NCI-H446 (cell line): ENCODE measurements around the gene SYNE2.
"Not testable (repeated sequence)": the region's sequence is repeated elsewhere in the genome, so short reads cannot be mapped to it uniquely, and the experiment has no call there.

Experiments
- DNase-seq, 2 experiments: peaks; one replicate each; lab custom pipeline; 2025; lab: John Stamatoyannopoulos, UW

Gene SYNE2

GRCh38 chr14:64012720-64013119 lies 159.9 kb downstream of the SYNE2 start:
- DNase-seq, result no peak

- DNase-seq, result no peak
Observed at GRCh38 chr14:64025479-64025878, 172.7 kb downstream of the SYNE2 start.

DNA sequence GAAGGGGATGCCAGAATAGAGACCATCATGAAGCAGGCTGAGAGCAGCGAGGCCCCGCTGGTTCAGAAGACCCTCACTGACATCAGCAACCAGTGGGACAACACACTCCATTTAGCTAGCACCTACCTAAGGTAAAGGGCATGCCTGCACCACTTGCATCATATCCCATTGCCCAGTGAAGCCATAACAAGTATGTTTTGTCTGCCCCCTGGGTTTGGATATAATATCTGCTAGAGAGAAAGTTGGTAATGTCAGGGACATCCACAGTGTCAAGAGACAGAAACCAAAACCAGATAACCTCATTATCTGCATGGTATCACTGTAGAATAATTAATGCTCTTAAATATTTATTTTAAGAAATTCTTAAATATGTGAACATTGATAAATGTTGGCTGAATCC lies 173.8 kb downstream of the SYNE2 start:
- DNase-seq, result no peak

- DNase-seq, result no peak
Observed at GRCh38 chr14:64035143-64035542, 182.3 kb downstream of the SYNE2 start.

- DNase-seq, result not testable (repeated sequence)
Observed at GRCh38 chr14:64037869-64038745, 185.3 kb downstream of the SYNE2 start.

DNA sequence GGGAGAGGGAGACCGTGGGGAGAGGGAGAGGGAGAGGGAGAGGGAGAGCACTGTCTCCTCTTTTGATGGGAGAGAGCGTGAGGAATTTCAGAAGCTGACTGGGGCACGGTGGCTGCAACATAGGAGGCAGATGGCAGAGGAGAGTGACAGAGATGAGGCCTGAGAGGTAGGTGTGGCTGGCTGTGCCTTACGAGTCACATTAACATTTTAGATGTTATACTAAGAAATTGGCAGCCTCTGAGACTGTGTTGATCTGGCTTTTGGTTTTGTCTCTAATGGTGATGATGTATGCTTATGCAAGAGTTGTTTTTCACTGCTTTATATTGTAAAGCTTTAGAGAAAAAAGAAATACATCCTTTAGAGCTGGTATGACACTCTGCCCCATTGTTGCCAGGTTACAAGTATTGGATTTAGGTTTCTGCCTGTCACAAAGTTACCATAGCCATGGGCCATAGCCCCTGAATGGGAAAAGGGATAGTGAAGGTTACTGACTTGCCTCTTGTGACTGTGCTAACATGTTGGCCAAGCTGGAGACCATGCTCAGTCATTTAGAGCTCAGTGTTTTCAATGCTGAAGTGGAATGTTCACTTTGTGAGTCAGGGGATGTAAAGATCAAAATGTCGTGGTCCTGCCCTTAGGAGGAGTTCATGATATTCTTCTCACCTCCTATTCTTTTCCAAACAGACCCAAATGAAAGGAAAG lies 186.2 kb downstream of the SYNE2 start:
- DNase-seq, result no peak

DNA sequence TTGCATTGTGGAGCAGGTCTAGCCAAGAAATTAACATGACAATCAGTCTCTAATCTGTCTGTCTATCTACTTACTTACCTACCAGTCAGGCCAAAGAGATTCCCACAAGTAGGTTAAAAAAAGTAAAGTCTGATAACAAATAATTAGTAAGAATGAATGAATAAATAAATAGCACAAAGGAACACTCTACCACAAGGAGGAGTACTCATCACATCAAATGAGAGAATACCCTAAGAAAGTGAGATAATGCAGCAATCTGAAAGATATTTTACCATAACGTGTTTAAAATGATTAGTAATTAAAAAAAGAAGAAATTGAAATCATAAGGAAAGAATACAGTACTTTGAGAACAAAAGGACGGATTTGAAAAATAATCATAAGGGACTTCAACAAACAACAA lies 187.2 kb downstream of the SYNE2 start:
- DNase-seq, result no peak

- not testable (repeated sequence) for DNase-seq
Observed at GRCh38 chr14:64043296-64043695, 190.5 kb downstream of the SYNE2 start.

GRCh38 chr14:64045091-64045490 lies 192.3 kb downstream of the SYNE2 start:
- DNase-seq, result no peak

- no peak for DNase-seq
Observed at GRCh38 chr14:64049616-64050381, 197.0 kb downstream of the SYNE2 start.

DNA sequence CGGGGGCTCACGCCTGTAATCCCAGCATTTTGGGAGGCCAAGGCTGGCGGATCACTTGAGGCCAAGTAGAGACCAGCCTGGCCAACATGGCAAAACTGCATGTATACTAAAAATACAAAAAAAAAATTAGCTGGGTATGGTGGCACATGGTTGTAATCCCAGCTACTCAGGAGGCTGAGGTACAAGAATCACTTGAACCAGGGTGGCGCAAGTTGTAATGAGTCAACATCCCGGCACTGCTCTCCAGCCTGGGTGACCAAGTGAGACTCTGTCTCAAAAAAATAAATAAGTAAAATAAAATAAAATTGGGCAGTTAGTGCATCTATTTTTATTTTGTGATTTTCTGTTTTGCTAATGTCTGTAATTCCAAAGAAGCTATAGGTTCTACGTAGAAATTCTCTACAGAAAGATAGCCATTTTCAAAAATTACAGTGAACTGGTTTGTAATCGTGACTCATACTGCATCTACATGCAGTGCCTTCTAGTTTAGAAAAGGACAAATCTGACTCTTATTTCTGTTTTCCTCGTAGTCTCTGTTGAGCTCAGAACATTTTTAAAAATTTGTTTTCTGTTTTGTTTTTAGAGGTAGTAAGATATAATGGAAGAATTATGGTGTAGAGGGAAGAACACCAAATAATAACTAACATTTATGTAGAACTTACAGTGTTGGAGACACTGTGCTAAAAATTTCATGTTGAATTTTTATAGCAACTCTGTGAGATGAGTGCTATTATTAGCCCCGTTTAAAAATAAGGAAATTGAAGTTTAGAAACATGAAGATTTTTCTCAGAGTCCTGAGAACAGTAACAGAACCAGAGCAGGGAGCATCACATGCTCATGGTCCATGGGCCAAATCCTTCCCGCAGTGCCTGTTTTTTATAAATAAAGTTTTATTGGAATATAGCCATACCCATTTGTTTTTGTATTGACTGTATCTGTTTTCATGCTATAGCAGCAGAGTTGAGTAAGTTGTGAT lies 201.2 kb downstream of the SYNE2 start:
- no peak for DNase-seq

DNA sequence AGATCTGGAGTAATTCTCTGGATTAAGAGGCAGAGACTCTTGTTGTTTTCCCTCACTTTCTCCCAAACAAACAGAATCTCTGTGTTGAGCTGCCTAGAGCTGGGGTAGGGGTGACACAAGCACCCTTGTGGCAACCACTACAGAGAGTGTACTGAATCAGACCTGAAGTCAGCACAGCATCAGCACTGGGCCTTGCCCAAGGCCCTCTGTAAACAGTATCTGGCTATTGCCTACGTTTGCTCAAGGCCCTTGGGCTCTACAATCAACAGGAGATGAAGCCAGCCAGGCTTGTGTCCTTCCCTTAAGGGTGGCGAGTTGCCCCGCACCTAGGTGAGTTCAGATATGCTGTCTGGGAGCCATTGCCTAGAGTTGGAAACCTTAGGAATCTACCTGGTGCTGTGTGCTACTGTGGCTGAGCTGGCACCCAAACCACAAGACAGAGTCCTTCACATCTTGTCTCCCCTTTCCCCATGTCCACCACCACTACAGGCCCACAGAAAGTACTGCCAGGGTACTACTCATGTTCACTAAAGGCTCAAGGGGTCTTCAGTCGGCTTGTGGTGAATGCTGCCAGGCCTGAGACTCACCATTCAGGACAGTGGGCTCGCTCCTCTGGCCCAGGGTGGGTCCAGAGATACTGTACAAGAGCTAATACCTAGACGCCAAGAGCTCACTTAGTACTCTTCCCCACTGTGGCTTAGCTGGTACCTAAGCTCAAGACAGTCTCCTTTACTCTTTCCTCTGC lies 206.8 kb downstream of the SYNE2 start:
- no peak for DNase-seq

GRCh38 chr14:64060199-64060545 lies 207.4 kb downstream of the SYNE2 start:
- no peak for DNase-seq

DNA sequence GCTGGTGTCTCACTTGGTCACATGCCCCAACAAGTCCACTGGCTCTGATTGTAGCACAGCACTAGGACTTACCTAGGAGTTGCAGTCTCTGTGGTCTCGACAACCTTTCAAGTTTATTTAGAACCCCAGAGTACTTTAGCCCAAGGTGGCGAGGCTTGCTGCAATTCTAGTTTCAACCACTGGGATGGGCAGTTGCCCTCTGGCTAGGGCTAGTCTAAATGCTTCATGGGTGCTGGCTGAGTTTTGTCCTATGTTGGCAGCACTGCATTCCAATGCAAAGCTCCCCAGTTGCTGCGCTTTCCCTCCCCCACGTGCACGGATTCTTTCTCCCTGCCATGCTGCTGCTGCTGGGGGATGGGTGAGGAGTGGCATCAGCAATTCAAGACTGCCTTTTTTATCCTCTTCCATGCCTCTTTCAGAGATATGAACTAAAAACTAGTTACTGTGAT lies 207.9 kb downstream of the SYNE2 start:
- no peak for DNase-seq

DNA sequence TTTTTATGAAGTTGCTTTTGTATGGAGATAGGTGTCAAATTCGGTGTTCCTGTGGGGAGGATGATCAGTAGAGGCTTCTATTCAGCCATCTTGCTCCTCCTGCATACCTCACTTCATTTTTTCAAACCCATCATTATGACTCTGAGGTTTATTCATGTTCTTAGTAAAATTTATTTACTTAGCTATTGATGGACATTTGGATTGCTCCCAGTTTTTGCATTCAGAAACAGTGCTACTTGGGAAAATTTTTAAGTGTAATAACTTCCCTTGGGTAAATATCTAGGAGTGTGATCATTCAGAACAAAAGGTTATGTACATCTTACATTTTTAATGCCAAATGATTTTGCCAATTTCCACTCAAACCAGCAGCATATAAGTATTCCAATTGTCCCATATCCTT lies 208.3 kb downstream of the SYNE2 start:
- DNase-seq, result no peak

DNA sequence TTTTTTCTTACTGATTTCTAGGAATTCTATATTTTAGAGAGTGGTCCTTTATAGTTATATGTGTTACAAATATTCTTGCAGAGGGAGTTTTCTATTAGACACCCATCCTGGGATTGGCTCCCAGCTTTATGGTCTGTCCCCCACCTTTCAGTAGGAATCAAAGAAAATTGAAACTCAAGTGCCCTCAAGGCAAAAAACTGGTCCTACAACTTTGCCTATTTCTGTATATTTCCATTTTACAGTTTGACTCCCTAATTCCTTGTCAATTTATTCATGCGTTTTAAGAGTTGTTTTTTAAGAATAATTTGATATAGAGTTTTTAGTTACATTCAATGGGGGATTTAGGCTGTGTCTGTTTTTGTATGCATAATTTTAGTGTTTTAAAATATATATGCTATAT lies 208.9 kb downstream of the SYNE2 start:
- DNase-seq, result no peak

- peak in 1 of 2 experiments; percentile 29 for DNase-seq
Observed at GRCh38 chr14:64062381-64063115, 209.7 kb downstream of the SYNE2 start.

GRCh38 chr14:64064447-64064846 lies 211.6 kb downstream of the SYNE2 start:
- no peak for DNase-seq

DNA sequence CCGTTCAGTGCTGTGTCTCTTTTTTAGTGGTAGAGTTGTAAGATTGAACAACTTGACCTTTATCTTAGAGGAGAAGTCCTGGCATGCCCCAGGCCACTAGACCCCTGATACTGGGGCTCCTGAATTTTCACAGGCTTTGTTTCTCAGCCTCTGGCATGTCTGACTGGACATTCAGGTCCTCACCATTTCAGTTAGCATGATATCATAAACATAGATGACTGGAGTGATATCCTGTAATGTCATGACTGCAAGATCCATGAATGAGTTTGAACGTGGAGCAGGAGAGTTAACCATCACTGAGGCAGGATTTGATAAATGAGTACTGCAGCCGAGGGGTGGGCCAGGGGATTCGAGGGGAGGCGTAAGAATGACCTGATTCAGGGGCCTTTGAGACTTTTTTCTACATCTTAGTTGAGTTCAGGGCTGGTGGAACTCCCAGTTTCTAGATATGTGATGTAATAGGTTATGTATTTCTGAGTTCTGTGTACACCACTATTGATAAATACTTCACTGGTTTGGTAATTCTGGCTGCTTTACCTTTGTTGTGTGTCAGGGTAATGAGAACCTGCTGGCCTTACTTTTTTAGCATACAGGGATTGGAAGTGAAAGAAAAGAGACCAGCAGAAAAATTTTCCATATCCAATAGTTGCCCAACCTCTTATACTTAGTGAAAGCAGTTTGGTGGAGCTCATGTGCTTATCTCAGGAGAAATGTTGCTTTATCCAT lies 217.0 kb downstream of the SYNE2 start:
- no peak for DNase-seq
